ACC112 (cell line): ENCODE results near the gene SH3RF1.
A peak's percentile ranks its signal among the peaks of the same experiment; 100 is the strongest.

Experiments
- H2AFZ ChIP-seq: fragments of 200-600 bp; sonication (generic); one replicate; pipeline ENCODE4 v1.6.0; 2017; ENCODE audit warnings: antibody characterized with exemption, low read length; ENCODE audit not compliant: unreplicated experiment
- H3K27ac ChIP-seq: fragments of 200-600 bp; sonication (generic); 2 replicates; pipeline ENCODE4 v1.5.1; 2014; ENCODE audit warnings: low read depth, mild to moderate bottlenecking, antibody characterized with exemption, low read length, moderate library complexity
- H3K27me3 ChIP-seq: fragments of 200-600 bp; sonication (generic); 2 replicates; pipeline ENCODE4 v1.6.1; 2014; ENCODE audit warnings: mild to moderate bottlenecking, antibody characterized with exemption, low read length, moderate library complexity, mixed read lengths; ENCODE audit not compliant: insufficient read depth
- H3K36me3 ChIP-seq: fragments of 200-600 bp; sonication (generic); 2 replicates; pipeline ENCODE4 v1.6.1; 2016; ENCODE audit warnings: mild to moderate bottlenecking, antibody characterized with exemption, low read length, moderate library complexity, mixed read lengths; ENCODE audit not compliant: insufficient read depth
- H3K4me1 ChIP-seq: fragments of 200-600 bp; sonication (generic); one replicate; pipeline ENCODE4 v1.6.1; 2016; ENCODE audit warnings: low read length, mixed read lengths; ENCODE audit not compliant: insufficient read depth, unreplicated experiment, control insufficient read depth
- H3K4me3 ChIP-seq: fragments of 200-600 bp; sonication (generic); 2 replicates; pipeline ENCODE4 v1.5.1; 2014; ENCODE audit warnings: mild to moderate bottlenecking, low read depth, low read length
- H3K79me2 ChIP-seq: fragments of 200-600 bp; sonication (generic); one replicate; pipeline ENCODE4 v1.6.0; 2016; ENCODE audit warnings: low read length; ENCODE audit not compliant: control insufficient read depth, unreplicated experiment, insufficient read depth

SH3RF1 gene

DNA sequence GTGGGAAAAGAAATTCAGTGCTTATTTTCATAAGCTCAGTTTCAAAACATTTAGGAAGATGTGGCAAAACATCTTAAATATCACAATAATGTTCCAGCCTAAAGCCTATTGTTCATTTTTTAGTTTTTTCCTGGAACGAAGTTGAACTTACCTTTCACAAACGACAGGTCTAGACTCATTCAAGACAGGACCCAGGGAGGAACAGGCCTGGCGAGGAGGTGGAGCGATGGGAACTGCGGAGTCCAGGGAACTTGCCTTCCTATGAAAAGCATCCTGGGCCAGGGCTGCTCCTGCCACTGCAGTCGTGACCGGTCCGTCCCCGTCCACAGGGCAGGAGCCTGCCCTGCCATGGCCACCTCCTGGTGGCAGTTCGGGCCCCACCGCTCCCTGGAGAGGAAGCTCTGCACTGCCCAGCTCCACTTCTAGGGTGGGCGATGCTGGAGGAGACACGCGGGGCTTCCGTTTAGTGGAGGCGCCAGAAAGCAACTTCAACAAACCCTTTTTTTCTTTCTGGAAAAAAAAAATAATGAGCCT is 164.0 kb downstream of the SH3RF1 start:
- Histone ChIP-seq H3K79me2 (peaks cover 11% of the 10 kb centered on the region), H3K4me1 (no peaks in the 10 kb centered on the region), H3K27me3 (no peaks in the 10 kb centered on the region), H3K27ac (no peak overlapping the region), H3K4me3 (no peak overlapping the region), H3K36me3 (peaks cover 48% of the 10 kb centered on the region), H2AFZ (no peak overlapping the region)

DNA sequence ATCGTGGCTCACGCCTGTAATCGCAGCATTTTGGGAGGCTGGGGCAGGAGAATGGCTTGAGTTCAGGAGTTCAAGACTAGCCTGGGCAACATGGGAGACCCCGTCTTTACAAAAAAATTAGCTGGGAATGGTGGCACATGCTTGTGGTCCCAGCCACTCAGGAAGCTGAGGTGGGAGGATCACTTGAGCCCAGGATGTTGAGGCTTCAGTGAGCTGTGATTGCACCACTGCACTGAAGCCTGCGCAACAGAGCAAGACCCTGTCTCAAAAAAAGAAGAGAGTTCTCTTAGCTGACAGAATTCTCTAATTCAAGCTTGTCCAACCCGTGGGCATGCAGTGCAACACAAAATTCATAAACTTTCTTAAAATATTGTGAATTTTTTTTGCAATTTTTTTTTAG is 165.1 kb downstream of the SH3RF1 start:
- Histone ChIP-seq H3K79me2 (peaks cover 9% of the 10 kb centered on the region), H3K36me3 (peaks cover 48% of the 10 kb centered on the region), H3K4me1 (no peaks in the 10 kb centered on the region), H3K27me3 (no peaks in the 10 kb centered on the region), H2AFZ (no peak overlapping the region), H3K4me3 (no peak overlapping the region), H3K27ac (no peak overlapping the region)

DNA sequence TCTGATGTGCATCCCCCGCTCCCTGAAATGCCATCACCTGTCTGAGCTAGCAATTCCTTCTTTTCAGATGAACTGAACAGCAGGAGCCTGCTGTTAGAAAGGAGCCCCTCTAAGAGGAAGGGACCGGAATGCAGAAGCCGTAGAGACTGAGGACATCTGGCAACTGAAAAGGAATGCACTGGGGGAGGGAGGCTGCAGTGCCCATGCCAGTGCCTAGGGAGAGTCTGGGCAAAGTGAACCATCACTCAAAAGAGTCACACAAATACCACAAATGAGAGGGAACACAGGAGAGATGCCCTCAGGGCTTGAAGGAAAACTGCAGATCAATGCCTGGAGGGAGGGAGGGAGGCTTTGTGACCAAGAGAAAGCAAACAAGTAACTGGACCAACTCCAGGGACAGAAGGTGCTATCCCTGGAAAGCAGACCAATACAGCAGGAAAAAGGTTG is 166.8 kb downstream of the SH3RF1 start:
- no peaks in the 10 kb centered on the region for H3K27me3 ChIP-seq
- no peak overlapping the region for H3K4me3 ChIP-seq
- H3K79me2 ChIP-seq, result peaks cover 5% of the 10 kb centered on the region

DNA sequence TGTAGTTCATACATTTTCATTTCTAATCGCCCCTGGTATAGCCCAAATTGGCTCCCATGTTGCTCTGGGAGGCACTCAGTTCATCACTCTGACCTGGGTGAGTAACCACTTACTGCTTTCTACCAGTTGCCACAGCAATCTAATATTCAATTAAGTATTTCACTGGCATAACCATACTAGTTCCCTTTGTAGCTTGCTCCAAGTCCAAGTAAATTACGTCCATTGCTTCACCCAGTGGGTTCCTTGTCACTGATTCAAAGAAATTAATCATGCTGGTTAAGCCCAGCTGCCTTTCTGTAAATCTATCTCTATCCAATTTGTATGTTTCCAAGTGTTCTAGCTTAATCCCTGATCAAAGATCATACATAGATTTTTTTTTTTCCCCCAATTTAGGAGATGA is 168.7 kb downstream of the SH3RF1 start:
- H3K36me3 ChIP-seq, result peaks cover 60% of the 10 kb centered on the region
- no peak overlapping the region for H2AFZ ChIP-seq
- H3K79me2 ChIP-seq, result peaks cover 13% of the 10 kb centered on the region
- H3K4me3 ChIP-seq, result no peak overlapping the region
- peaks cover 10% of the 10 kb centered on the region for H3K4me1 ChIP-seq
- H3K27ac ChIP-seq, result no peak overlapping the region
- H3K27me3 ChIP-seq, result no peaks in the 10 kb centered on the region

More for the DNA sequence above, 166.8 kb downstream of the SH3RF1 start:
- peaks cover 2% of the 10 kb centered on the region for H3K4me1 ChIP-seq
- no peak overlapping the region for H2AFZ ChIP-seq
- peaks cover 52% of the 10 kb centered on the region for H3K36me3 ChIP-seq
- no peak overlapping the region; the same call in 1 of the 2 replicates for H3K27ac ChIP-seq

DNA sequence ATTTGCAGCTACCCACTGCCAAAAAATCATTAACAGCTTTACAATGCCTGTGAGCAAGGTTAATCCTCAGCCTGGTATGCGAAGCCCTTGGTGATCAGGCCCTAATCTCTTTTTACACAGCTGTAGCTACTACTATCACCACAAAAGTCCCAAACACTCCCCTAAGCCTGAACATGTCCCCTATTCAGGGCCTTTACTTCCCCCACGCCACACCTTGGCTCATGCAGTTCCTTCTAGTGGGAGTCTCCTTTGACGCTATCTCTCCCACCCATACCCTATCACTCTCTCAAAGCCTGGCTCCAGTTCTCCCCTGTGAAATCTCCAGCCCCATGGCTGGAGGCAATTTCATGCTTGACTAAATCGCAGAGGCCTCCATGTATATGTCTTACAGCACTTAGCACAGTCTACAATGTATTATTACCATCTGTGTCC is 170.1 kb downstream of the SH3RF1 start:
- Histone ChIP-seq H3K4me1 (peaks cover 10% of the 10 kb centered on the region), H3K36me3 (peaks cover 64% of the 10 kb centered on the region), H3K79me2 (peaks cover 15% of the 10 kb centered on the region), H3K27ac (no peak overlapping the region), H3K4me3 (no peak overlapping the region), H2AFZ (no peak overlapping the region), H3K27me3 (no peaks in the 10 kb centered on the region)

DNA sequence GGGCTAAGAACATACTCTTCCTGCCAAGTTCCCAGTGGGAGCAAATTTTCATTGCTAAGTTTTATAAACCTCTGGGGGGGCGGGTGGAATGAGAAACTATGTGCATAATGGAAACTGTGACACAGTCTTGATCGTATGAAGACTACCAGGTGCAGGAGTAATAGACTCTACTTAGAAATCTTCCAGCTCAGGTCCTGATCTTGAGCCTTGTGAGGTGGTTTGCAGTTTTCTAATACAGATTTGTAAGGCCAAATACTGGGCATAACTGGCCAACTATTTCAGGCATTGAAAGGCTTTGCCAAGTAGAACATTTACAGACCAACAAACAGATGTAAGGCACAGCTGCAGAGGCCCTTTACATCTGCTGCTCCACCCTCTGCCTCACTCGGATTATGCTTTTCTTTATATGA is 171.0 kb downstream of the SH3RF1 start:
- Histone ChIP-seq H3K79me2 (peaks cover 15% of the 10 kb centered on the region), H3K36me3 (peaks cover 66% of the 10 kb centered on the region), H2AFZ (no peak overlapping the region), H3K4me1 (peaks cover 10% of the 10 kb centered on the region), H3K27ac (peak overlapping the region; percentile 42), H3K4me3 (no peak overlapping the region), H3K27me3 (no peaks in the 10 kb centered on the region)

DNA sequence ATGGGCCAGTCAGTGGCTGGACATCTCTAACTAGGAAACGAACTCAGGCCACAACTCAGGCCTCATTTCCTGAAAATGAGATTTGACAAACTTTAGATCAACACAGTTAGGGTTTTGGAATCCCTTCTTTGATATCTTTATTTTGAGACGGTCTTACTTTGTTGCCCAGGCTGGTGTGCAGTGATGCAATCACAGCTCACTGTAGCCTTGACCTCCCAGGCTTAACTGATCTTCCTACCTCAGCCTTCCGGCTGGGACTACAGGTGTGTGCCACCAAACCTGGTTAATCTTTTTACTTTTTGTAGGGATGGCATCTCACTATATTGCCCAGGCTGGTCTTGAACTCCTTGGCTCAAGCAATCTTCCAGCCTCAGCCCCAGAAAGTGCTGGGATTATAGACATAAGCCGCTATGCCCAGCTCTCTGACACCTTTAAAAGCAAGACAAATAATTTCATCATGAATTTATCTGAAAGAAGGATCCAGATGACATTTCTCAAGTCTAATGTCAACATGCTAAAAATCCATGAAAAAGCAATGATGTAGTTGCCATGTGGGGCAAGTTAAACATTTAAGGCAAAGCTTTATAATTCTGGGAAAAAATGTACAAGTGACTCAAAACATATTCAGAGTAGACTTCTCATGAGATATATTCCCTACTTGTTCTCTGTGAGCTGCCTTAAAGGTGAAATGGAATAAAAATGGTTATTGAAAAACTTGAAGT is 171.6 kb downstream of the SH3RF1 start:
- H3K79me2 ChIP-seq, result peaks cover 14% of the 10 kb centered on the region
- H3K36me3 ChIP-seq, result peaks cover 63% of the 10 kb centered on the region
- H3K27me3 ChIP-seq, result no peaks in the 10 kb centered on the region
- H3K27ac ChIP-seq, result peak overlapping the region; percentile 42
- no peak overlapping the region for H3K4me3 ChIP-seq
- peaks cover 10% of the 10 kb centered on the region for H3K4me1 ChIP-seq
- no peak overlapping the region for H2AFZ ChIP-seq

DNA sequence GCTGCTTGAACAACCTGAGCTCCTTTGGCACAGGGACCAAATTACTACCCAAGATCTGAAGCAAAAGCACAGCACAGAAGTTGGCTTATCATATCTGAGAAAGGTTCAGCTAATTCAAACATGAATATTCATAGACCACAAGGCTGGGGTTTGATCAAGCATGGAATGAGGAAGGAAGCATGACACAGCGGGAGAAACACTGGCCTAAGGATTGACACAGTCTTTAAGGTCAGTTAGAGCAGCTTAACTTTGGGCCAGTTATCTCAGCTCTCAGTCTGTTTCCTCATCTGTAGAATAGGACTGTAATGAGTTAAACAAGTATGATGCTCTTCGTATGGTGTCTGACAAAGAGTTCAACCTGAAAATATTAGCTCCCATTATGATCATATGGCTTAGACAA is 172.2 kb downstream of the SH3RF1 start:
- Histone ChIP-seq H3K27ac (peak overlapping the region; percentile 42), H3K79me2 (peaks cover 10% of the 10 kb centered on the region), H3K36me3 (peaks cover 63% of the 10 kb centered on the region), H2AFZ (no peak overlapping the region), H3K4me3 (no peak overlapping the region), H3K4me1 (peaks cover 10% of the 10 kb centered on the region), H3K27me3 (no peaks in the 10 kb centered on the region)

DNA sequence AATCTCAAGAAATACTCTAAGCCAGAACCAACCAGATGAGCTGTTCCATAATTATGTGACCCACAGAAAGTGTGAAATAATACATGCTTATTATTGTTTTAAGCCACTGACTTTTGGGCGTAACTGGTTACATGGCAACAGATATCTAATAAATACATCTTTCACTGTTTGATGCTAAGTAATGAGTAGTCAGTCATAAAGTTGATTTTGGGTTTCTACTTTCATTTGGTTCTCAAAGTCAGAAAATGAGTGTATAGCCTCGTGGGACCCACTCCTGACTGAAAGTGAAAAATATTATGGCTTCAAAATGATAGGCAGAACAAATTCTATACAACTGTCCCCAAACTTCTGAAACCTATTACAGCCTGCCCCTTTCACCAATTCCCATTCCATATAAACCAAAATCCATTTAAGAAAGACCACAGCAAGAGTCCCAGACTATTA is 172.7 kb downstream of the SH3RF1 start:
- peak overlapping the region; percentile 42; the same call in 1 of the 2 replicates for H3K27ac ChIP-seq
- no peak overlapping the region for H2AFZ ChIP-seq
- H3K36me3 ChIP-seq, result peaks cover 63% of the 10 kb centered on the region
- no peak overlapping the region for H3K4me3 ChIP-seq
- H3K4me1 ChIP-seq, result peaks cover 10% of the 10 kb centered on the region
- H3K79me2 ChIP-seq, result peaks cover 10% of the 10 kb centered on the region
- no peaks in the 10 kb centered on the region for H3K27me3 ChIP-seq

DNA sequence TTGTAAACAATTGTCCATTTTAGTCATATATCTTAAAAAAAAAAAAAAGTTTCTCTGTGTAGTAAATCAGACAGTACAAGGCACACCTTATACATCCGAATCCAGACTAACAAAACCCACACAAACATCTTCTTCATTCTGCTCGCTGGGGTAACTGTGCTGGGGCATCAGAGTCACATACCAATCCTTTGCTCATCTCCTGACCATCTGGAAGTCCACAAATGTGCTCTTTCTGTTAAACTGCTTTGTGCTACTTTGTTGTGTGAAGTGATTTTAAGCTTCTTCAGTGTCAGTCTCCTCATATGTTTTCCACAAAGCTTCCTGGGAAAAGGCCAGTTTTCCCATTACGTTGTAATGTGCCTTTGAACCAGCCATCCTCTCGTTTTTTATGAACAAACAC is 174.5 kb downstream of the SH3RF1 start:
- H3K27ac ChIP-seq, result no peak overlapping the region
- H3K36me3 ChIP-seq, result peaks cover 78% of the 10 kb centered on the region
- no peaks in the 10 kb centered on the region for H3K27me3 ChIP-seq
- peaks cover 10% of the 10 kb centered on the region for H3K4me1 ChIP-seq
- peaks cover 10% of the 10 kb centered on the region for H3K79me2 ChIP-seq
- H3K4me3 ChIP-seq, result no peak overlapping the region
- H2AFZ ChIP-seq, result no peak overlapping the region

DNA sequence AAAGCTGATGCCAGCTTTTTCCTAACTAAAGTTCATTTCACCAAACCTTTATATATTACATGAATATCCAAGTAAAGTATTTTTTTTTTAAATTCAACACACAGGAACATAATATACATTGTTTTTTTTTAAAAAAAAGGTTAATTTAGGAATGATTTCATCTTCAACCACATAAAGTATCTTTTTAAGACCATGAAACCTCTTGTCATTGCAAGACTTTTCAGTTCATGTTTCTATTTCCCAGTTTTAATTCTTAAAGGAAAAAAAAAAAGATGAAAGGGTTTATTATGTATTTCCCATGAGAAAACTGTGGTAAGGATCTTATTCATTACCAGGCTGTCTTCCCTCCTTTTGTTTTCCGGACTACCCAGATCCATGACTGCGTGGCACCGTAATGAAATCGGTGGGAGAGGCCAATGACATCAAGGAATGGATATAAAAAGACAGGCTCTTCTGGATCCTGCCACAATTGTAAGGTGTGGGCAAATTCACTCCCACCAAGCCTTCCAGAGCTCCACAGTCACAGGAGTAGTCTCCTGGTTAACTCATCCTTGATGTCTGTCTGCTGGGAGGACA is 176.0 kb downstream of the SH3RF1 start:
- H3K27ac ChIP-seq, result no peak overlapping the region
- peaks cover 10% of the 10 kb centered on the region for H3K79me2 ChIP-seq
- peaks cover 10% of the 10 kb centered on the region for H3K4me1 ChIP-seq
- no peak overlapping the region for H3K4me3 ChIP-seq
- H2AFZ ChIP-seq, result no peak overlapping the region
- H3K27me3 ChIP-seq, result no peaks in the 10 kb centered on the region
- H3K36me3 ChIP-seq, result peaks cover 77% of the 10 kb centered on the region
